Heart right ventricle (tissue), 16 donors: ENCODE results near the gene SNCA. TPM values are rescaled to one million over a fixed set of nuclear protein-coding genes. Genes with fewer than 3 reads are reported as not detected.
A peak's percentile ranks its signal among the peaks of the same experiment; 100 is the strongest.

ENCODE experiments used
- ATAC-seq, 8 donors: fragments of 200-7000 bp; cut with Tn5 transposase; one replicate each; pipeline ENCODE4 v1.9.1; 2020; ENCODE audit warnings: mild to moderate bottlenecking in 8 of 8, moderate library complexity in 8 of 8, moderate number of reproducible peaks in 1 of 8
- DNase-seq, 2 donors: peaks; one replicate each; pipeline ENCODE4 v3.0.0-alpha.2; 2020
- H3K27ac ChIP-seq, 10 donors: fragments of 200-600 bp; sonication (generic) in 2 of 10; one replicate each; pipeline versions ENCODE4 v1.5.0 to v1.8.0; 2020 to 2022; ENCODE audit warnings: mild to moderate bottlenecking in 3 of 10
- H3K27me3 ChIP-seq, 7 donors: fragments of 200-600 bp; one replicate each; pipeline ENCODE4 v1.8.0; 2021 to 2022; ENCODE audit warnings: mild to moderate bottlenecking in 2 of 7
- H3K36me3 ChIP-seq, 9 donors: fragments of 200-600 bp; sonication (generic) in 1 of 9; one replicate each; pipeline versions ENCODE4 v1.5.0 to v1.8.0; 2020 to 2022; ENCODE audit warnings: mild to moderate bottlenecking in 2 of 9
- H3K4me1 ChIP-seq, 9 donors: fragments of 200-600 bp; sonication (generic) in 1 of 9; one replicate each; pipeline versions ENCODE4 v1.5.0 to v1.8.0; 2020 to 2022; ENCODE audit warnings: mild to moderate bottlenecking in 4 of 9
- H3K4me3 ChIP-seq, 10 donors: fragments of 200-600 bp; sonication (generic) in 2 of 10; one replicate each; pipeline versions ENCODE4 v1.5.0 to v1.8.0; 2020 to 2022; ENCODE audit warnings: mild to moderate bottlenecking in 7 of 10, moderate library complexity in 2 of 10
- H3K9me3 ChIP-seq, 11 donors: fragments of 200-600 bp in 10 of 11; sonication (generic) in 2 of 11; one replicate each; pipeline versions ENCODE4 v1.5.0 to v1.8.0; 2013 to 2022; ENCODE audit warnings: mild to moderate bottlenecking in 2 of 11, control low read depth in 1 of 11, moderate library complexity in 1 of 11
- CTCF ChIP-seq, 9 donors: fragments of 200-600 bp; sonication (generic) in 2 of 9; IDR thresholded peaks; one replicate each; pipeline versions ENCODE4 v1.5.0 to v1.8.0; 2021 to 2022; ENCODE audit warnings: antibody characterized with exemption in 9 of 9, mild to moderate bottlenecking in 5 of 9, moderate library complexity in 1 of 9
- WGBS, 2 donors: extraction: QIAGEN DNeasy Blood & Tissue Kit; methylation state at CpG; one replicate each; pipeline ENCODE4 v1.1.7; 2013; ENCODE audit warnings: inconsistent platforms in 1 of 2; 5-methylcytosine and 5-hydroxymethylcytosine counted together
- intact Hi-C, 10 donors: fragments of 100-400 bp; cut with DNase I; formaldehyde crosslinking; loops; one replicate each; pipeline versions ENCODE4 v1.11.1 to v1.14.2; 2022
- polyA plus RNA-seq, 2 donors: library from polyadenylated mRNA; stranded (reverse); fragments of 200-250 nt; gene quantifications; one replicate each; pipeline ENCODE4 v1.2.3, GENCODE V29; 2013
- total RNA-seq, 10 donors: library from RNA; stranded (reverse); fragmentation: NEBNext Ultra II Directional in 3 of 10; extraction: Animal tissue kit (Norgen Biotek cat#: 25700) in 3 of 10; gene quantifications; one replicate each; pipeline versions ENCODE4 v1.2.1 to v1.2.4, GENCODE V29; 2021 to 2023
- donor health status: Arrhythmogenic right ventricular cardiomyopathy.
- donor health status: ischemic (EF 13 %, LVEDD 7.1; RV severe dilation, severe dysfunction).
- donor health status: healthy with polysubstance abuse.
- donor health status: DM: no; HTN: yes; CAD: no.
- donor health status: DM: no; HTN: no; CAD: no.
- donor health status: ischemic (EF 25% LVEDD 6.9; RV normal size, moderate dysfunction).
- donor health status: ischemic (EF 25% LVEDD 5.7; RV mildly dilated, moderate dysfunction).
- donor health status: healthy.
- donor health status: DM: yes; HTN: yes; CAD: no.
- donor health status: Ischemic cardiomyopathy.
- donor health status: ischemic (EF 35%, LVEDD 5.7; RV mildly dilated, moderate dysfunction).
- donor health status: nonischemic (EF 11% LVEDD 7.7; RV severe dilation, severe dysfunction).
- donor health status: DM: yes; HTN: yes; CAD: no.
- donor health status: PGD.
- donor health status: ischemic (EF 29% LVEDD 5.4; RV normal size, mild dysfunction).
- donor health status: nonischemic (EF 23%, LVEDD 6.1; RV moderate dilation, normal function).

SNCA gene
- total and polyA plus RNA-seq, 12 donors, result 1.8 to 29.8 (median 3.2) TPM

- Histone ChIP-seq H3K4me3 (no peak overlapping the region), H3K9me3 (peaks cover 0 to 19% (median 0%) of the 10 kb centered on the region in 11 donors), H3K4me1 (no peaks in the 10 kb centered on the region), H3K36me3 (no peaks in the 10 kb centered on the region), H3K27ac (no peak overlapping the region), H3K27me3 (no peaks in the 10 kb centered on the region)
- intact Hi-C loops, result no loop called here
- peak in 3 of 8 donors; percentile 42 to 87 (median 55) for ATAC-seq
- 64 to 85% methylated on average over 2 of the region's 2 CpGs for WGBS, 2 donors
- TF ChIP-seq CTCF (IDR thresholded peaks at IDR 0.05), result no peak
- DNase-seq, result no peak
Observed at GRCh38 chr4:89737888-89738287, 99.1 kb downstream of the SNCA start.

DNA sequence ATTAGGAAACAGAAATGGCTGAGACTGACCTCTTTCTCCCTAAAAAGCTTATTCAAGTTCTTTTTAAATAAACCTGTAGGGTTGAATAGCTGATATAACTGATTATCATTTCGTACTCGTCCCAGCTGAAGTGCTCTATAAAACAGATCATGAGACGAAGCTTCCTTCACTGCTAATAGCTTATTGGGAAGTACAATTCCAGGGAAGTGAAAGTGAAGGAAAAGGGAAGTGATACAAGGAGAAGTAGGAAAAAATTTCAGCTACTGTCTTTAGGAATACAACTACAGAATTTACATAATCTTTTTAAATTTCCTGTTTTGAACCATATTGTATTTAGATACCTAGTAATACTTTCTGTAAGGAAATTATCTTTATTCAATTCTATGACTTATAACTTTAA, 103.0 kb downstream of the SNCA start:
- no peak for TF ChIP-seq CTCF (IDR thresholded peaks at IDR 0.05)
- ATAC-seq (no peak), DNase-seq (no peak)
- Histone ChIP-seq H3K27ac (no peak overlapping the region), H3K4me3 (no peak overlapping the region), H3K9me3 (peaks cover 0 to 6% (median 0%) of the 10 kb centered on the region in 11 donors), H3K36me3 (no peaks in the 10 kb centered on the region), H3K4me1 (no peaks in the 10 kb centered on the region), H3K27me3 (no peaks in the 10 kb centered on the region)
- 76 to 80% methylated on average over 3 of the region's 3 CpGs for WGBS, 2 donors
- intact Hi-C loops, result no loop called here

DNA sequence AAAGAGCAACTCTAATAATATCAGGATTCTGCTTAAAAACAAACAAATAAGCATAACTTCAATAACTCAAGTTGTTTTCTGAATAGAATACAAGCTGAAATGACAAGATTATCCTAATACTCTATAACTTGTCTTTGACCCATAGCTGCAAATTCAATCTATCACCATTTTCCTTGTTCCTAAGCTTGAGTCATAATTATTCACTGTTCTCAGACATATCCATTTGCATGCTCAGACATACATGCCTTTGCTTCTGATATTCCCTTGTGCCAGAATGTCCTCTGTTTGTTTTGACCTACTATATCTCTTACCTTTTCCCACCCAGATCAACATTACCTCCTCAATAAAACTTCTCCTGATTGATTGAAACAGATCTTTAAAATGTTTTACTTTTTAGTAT, 109.7 kb downstream of the SNCA start:
- intact Hi-C loops, result no loop called here
- Histone ChIP-seq H3K36me3 (no peaks in the 10 kb centered on the region), H3K4me1 (no peaks in the 10 kb centered on the region), H3K4me3 (no peak overlapping the region), H3K27me3 (no peaks in the 10 kb centered on the region), H3K27ac (no peak overlapping the region), H3K9me3 (no peaks in the 10 kb centered on the region)
- TF ChIP-seq CTCF (IDR thresholded peaks at IDR 0.05), result no peak
- no peak for ATAC-seq
- no peak for DNase-seq

DNA sequence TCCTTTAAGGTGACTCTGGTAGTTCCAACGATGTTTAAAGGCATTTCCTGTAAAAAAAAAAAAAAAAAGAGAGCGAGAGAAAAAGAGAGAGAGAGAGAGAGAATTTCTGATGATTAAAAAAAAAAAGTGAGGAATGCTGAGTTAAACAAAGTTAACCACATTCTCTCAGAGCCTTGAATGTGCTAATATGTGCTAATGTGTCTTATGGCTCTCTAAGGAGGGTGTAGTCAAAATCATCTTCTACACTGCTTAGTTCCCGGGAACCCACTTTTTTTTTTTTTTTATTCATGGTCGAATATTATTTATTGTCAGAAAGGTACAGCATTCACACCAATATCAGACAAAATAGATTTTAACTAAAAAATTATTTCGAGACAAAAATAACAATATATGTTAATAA, 111.7 kb downstream of the SNCA start:
- Histone ChIP-seq H3K9me3 (no peaks in the 10 kb centered on the region), H3K27ac (no peak overlapping the region), H3K4me1 (no peaks in the 10 kb centered on the region), H3K36me3 (no peaks in the 10 kb centered on the region), H3K4me3 (no peak overlapping the region), H3K27me3 (no peaks in the 10 kb centered on the region)
- intact Hi-C loops, result no loop called here
- ATAC-seq (no peak), DNase-seq (no peak)
- 75 to 77% methylated on average over 5 of the region's 5 CpGs for WGBS, 2 donors
- no peak for TF ChIP-seq CTCF (IDR thresholded peaks at IDR 0.05)

GRCh38 chr4:89724716-89725115, 112.2 kb downstream of the SNCA start:
- no peaks in the 10 kb centered on the region for H3K9me3 ChIP-seq
- H3K36me3 ChIP-seq, result no peaks in the 10 kb centered on the region
- no peak for TF ChIP-seq CTCF (IDR thresholded peaks at IDR 0.05)
- H3K27me3 ChIP-seq, result no peaks in the 10 kb centered on the region
- no peak overlapping the region for H3K27ac ChIP-seq
- intact Hi-C loops, result no loop called here
- H3K4me3 ChIP-seq, result no peak overlapping the region
- no peaks in the 10 kb centered on the region for H3K4me1 ChIP-seq
- no peak for ATAC-seq
- WGBS, 2 donors, result 74 to 83% methylated on average over 2 of the region's 2 CpGs
- DNase-seq, result no peak
